Mucosa of descending colon (tissue), 3 donors: ENCODE data around the gene SCYL1. TPM values are rescaled to one million over a fixed set of nuclear protein-coding genes. Genes with fewer than 3 reads are reported as not detected.

Source experiments
- ATAC-seq: fragments of 200-7000 bp; cut with Tn5 transposase; one replicate; pipeline ENCODE4 v1.9.1; 2020; ENCODE audit warnings: mild to moderate bottlenecking, moderate library complexity
- DNase-seq, 3 donors: peaks; one replicate each; pipeline ENCODE4 v3.0.0-alpha.2; 2020
- H3K36me3 ChIP-seq: fragments of 200-600 bp; one replicate; pipeline ENCODE4 v1.8.0; 2021; ENCODE audit warnings: low read depth, mild to moderate bottlenecking
- H3K4me1 ChIP-seq: fragments of 200-600 bp; one replicate; pipeline ENCODE4 v1.8.0; 2021; ENCODE audit warnings: low read depth, mild to moderate bottlenecking
- H3K4me3 ChIP-seq: fragments of 200-600 bp; one replicate; pipeline ENCODE4 v1.8.0; 2021; ENCODE audit warnings: mild to moderate bottlenecking
- H3K9me3 ChIP-seq: fragments of 200-600 bp; one replicate; pipeline ENCODE4 v1.8.0; 2021; ENCODE audit warnings: mild to moderate bottlenecking
- intact Hi-C, 2 donors: fragments of 100-400 bp; cut with DNase I in 1 of 2; cut with micrococcal nuclease in 1 of 2; formaldehyde crosslinking; loops; one replicate each; pipeline versions ENCODE4 v1.11.0 to v1.11.1; 2022; cut with DNase I, micrococcal nuclease
- total RNA-seq, 3 donors: library from RNA; stranded (reverse); fragmentation: NEBNext Ultra II Directional in 2 of 3; extraction: Animal tissue kit (Norgen Biotek cat#: 25700) in 2 of 3; gene quantifications; one replicate each; pipeline versions ENCODE4 v1.2.1 to v1.2.4, GENCODE V29; 2021 to 2023
- TF ChIP-seq, protein P1 (sequence below): fragments of 200-600 bp; IDR thresholded peaks from one replicate; pipeline ENCODE4 v1.8.0; 2022; ENCODE audit warnings: antibody characterized with exemption, mild to moderate bottlenecking
- donor health status: DM: no; HTN: no; CAD: no; lungs with moderate emphysema.
- donor health status: DM: no; HTN: no; CAD: no.
- donor health status: DM: no; HTN: yes; CAD: no.

The SCYL1 gene
- total RNA-seq, 3 donors from 2014 or later: 60.1 to 77.4 (median 60.3) TPM

DNA sequence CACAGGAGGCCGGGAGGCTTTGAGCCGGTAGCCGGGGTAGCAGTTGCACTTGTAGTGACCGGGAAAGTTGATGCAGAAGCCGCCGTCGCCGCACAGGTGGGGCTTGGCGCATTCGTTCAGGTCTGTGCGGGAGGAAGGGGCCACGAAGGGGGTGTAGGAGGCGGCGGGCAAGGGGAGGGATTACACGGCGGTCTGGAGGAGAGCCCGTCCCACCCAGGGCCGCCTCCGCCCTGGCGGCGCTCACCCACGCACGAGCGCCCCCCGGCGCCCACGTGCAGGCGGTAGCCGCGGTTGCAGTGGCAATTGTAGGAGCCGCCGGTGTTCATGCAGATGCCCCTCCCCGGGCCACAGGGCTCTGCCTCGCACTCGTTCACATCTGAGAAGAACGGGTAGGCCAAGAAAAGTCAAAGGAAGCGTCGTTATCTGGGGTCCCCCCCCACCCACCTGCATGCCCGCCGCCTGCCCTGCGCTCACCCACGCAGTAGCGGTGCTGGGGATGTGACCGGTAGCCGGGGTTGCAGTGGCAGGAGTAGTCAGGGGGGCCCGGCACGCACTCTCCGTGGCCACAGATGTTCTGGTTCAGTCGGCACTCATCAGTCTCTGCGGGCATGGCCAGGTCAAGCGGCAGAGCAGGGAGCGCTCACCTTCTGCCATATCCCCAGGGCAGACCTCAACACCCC lies 22.7 kb downstream of the SCYL1 start:
- ATAC-seq (no peak), DNase-seq (peak in 1 of 3 donors; percentile 57)
- no peak overlapping the region for H3K4me3 ChIP-seq
- H3K36me3 ChIP-seq: no peaks in the 10 kb centered on the region
- H3K9me3 ChIP-seq: no peaks in the 10 kb centered on the region
- TF ChIP-seq, protein P1, sequence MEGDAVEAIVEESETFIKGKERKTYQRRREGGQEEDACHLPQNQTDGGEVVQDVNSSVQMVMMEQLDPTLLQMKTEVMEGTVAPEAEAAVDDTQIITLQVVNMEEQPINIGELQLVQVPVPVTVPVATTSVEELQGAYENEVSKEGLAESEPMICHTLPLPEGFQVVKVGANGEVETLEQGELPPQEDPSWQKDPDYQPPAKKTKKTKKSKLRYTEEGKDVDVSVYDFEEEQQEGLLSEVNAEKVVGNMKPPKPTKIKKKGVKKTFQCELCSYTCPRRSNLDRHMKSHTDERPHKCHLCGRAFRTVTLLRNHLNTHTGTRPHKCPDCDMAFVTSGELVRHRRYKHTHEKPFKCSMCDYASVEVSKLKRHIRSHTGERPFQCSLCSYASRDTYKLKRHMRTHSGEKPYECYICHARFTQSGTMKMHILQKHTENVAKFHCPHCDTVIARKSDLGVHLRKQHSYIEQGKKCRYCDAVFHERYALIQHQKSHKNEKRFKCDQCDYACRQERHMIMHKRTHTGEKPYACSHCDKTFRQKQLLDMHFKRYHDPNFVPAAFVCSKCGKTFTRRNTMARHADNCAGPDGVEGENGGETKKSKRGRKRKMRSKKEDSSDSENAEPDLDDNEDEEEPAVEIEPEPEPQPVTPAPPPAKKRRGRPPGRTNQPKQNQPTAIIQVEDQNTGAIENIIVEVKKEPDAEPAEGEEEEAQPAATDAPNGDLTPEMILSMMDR: no peak
- intact Hi-C loops: no loop called here
- peaks cover 19% of the 10 kb centered on the region for H3K4me1 ChIP-seq

- no peak overlapping the region for H3K4me3 ChIP-seq
- no peaks in the 10 kb centered on the region for H3K36me3 ChIP-seq
- peaks cover 19% of the 10 kb centered on the region for H3K4me1 ChIP-seq
- TF ChIP-seq, protein P1: no peak
- no peak for DNase-seq
- H3K9me3 ChIP-seq: no peaks in the 10 kb centered on the region
- intact Hi-C loops: no loop called here
- no peak for ATAC-seq
These were observed 23.5 kb downstream of the SCYL1 start for GRCh38 chr11:65548395-65548794.

GRCh38 chr11:65549096-65549495 lies 24.2 kb downstream of the SCYL1 start:
- H3K4me3 ChIP-seq: no peak overlapping the region
- no peaks in the 10 kb centered on the region for H3K36me3 ChIP-seq
- no peaks in the 10 kb centered on the region for H3K9me3 ChIP-seq
- peaks cover 19% of the 10 kb centered on the region for H3K4me1 ChIP-seq
- no peak for DNase-seq
- ATAC-seq: no peak
- intact Hi-C loops: no loop called here
- TF ChIP-seq, protein P1: no peak

DNA sequence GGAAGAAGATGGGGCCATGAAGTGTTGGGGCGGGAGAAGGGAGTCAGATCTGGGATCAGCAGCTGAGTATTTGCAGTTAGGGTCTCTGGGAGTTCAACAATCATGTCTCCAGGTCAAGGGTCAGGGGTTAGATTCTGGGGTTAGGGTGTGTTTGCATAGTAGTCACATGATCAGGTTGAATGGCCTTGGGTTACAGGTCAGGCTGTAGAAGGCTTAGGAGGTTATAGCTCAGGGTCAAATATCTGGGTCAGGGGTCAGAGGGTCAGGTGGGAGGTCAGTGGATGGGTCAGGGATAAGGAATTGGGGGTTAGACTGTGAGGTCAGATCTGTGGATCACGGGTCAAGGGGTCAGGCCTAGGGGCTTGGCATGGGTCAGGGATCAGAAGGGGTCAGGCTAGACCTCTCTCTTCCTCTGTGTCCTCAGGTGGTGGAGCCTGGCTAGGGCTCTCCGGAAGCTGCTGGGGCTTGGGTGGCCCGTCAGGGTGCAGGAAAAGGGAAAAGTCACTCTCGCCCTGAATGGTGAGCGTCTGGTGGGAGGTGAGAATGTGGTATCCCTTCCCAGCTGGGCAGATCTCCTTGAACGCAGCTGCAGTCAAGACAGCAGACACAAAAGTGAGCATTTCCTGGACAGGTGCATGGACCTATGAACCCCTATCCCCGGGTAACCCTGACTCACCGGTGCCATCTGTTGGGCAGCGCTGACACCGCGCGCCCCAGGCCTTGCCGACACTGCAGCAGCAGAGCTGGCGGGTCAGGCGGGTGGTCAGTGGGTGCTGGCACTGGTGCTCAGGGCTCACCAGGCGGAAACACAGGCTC lies 26.9 kb downstream of the SCYL1 start:
- intact Hi-C loops: no loop called here
- peaks cover 19% of the 10 kb centered on the region for H3K4me1 ChIP-seq
- H3K36me3 ChIP-seq: no peaks in the 10 kb centered on the region
- ATAC-seq (peak; percentile 83), DNase-seq (peak; percentile 87 to 94 (median 91))
- TF ChIP-seq, protein P1: peak; percentile 88
- H3K4me3 ChIP-seq: no peak overlapping the region
- no peaks in the 10 kb centered on the region for H3K9me3 ChIP-seq

GRCh38 chr11:65552388-65552951 lies 27.6 kb downstream of the SCYL1 start:
- peaks cover 19% of the 10 kb centered on the region for H3K4me1 ChIP-seq
- no peak overlapping the region for H3K4me3 ChIP-seq

More at GRCh38 chr11:65552388-65552951, 27.6 kb downstream of the SCYL1 start:
- H3K36me3 ChIP-seq: no peaks in the 10 kb centered on the region
- intact Hi-C loops: no loop called here
- DNase-seq: no peak
- no peak for ATAC-seq
- H3K9me3 ChIP-seq: no peaks in the 10 kb centered on the region
- TF ChIP-seq, protein P1: no peak
